ENCODE data around the gene ARFGAP2. TPM values are rescaled to one million over a fixed set of nuclear protein-coding genes. Genes with fewer than 3 reads are reported as not detected.

Gene ARFGAP2
- total RNA-seq, 4 donors from 2014 or later: 95.3 to 171 (median 119) TPM

GRCh38 chr11:47177846-47178245 is 1.2 kb upstream of the ARFGAP2 start:
- intact Hi-C loops (cut with DNase I): loop anchor here (5.0 to 10.0 kb wide), 2 partner anchors 79 to 177 kb away; partner anchors contain the start of genes MYBPC3 and NR1H3
- Histone ChIP-seq H3K27ac (peak overlapping the region; percentile 94 to 100 (median 99)), H3K27me3 (no peaks in the 10 kb centered on the region), H3K4me1 (peaks cover 26 to 54% (median 28%) of the 10 kb centered on the region in 3 donors), H3K9me3 (no peaks in the 10 kb centered on the region), H3K36me3 (peaks cover 8 to 79% (median 13%) of the 10 kb centered on the region in 3 donors), H3K4me3 (peak overlapping the region in 2 of 4 donors; percentile 83 to 95)
- no CpG with 5 or more reads among the region's 6 CpGs for WGBS, 2 donors
- DNase-seq: no peak
- TF ChIP-seq, protein P1, sequence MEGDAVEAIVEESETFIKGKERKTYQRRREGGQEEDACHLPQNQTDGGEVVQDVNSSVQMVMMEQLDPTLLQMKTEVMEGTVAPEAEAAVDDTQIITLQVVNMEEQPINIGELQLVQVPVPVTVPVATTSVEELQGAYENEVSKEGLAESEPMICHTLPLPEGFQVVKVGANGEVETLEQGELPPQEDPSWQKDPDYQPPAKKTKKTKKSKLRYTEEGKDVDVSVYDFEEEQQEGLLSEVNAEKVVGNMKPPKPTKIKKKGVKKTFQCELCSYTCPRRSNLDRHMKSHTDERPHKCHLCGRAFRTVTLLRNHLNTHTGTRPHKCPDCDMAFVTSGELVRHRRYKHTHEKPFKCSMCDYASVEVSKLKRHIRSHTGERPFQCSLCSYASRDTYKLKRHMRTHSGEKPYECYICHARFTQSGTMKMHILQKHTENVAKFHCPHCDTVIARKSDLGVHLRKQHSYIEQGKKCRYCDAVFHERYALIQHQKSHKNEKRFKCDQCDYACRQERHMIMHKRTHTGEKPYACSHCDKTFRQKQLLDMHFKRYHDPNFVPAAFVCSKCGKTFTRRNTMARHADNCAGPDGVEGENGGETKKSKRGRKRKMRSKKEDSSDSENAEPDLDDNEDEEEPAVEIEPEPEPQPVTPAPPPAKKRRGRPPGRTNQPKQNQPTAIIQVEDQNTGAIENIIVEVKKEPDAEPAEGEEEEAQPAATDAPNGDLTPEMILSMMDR (IDR thresholded peaks at IDR 0.05): no peak
- no peak for TF ChIP-seq POLR2A (IDR thresholded peaks at IDR 0.05)

DNA sequence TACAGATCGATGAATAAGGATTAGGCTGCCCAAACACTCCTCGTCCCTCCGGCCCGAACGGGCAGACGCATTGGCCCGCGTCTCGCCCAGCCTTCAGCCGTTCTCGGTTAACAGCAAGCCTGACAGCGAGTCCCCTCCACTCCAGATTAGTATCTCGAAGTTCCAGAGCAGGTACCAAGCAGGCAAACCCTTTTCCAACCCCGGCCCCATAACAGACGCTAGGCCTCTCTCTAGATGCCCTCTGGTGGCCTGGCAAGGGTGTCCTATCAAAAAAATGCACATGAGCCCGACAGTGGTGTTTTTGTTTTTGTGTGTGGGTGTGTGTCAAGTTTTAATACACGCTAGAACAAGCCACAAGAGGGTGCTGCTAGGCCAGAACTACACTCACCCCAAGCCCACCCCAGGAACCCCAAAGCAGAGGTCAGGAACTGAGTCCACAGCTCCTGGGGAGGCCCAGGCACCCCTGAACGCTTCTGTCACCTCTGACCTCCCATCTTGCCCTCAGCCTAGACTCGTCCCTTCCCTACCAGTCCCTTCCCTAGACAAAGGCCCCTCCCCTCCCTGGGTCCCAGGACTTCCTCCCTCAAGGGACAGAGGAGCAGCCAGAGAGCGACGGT is 658 bp upstream of the ARFGAP2 start:
- no peaks in the 10 kb centered on the region for H3K9me3 ChIP-seq
- H3K27me3 ChIP-seq: no peaks in the 10 kb centered on the region
- TF ChIP-seq POLR2A (IDR thresholded peaks at IDR 0.05): no peak
- TF ChIP-seq, protein P1 (IDR thresholded peaks at IDR 0.05): peak; percentile 59 to 86 (median 78)
- WGBS, 2 donors: no CpG with 5 or more reads among the region's 21 CpGs
- H3K4me3 ChIP-seq: peak overlapping the region; percentile 83 to 95 (median 88)
- intact Hi-C loops (cut with DNase I): loop anchor here (5.0 to 10.0 kb wide), 2 partner anchors 80 to 177 kb away; partner anchors contain the start of genes MYBPC3 and NR1H3
- peaks cover 8 to 79% (median 15%) of the 10 kb centered on the region in 3 donors for H3K36me3 ChIP-seq
- H3K27ac ChIP-seq: peak overlapping the region; percentile 94 to 100 (median 99)
- no peak for DNase-seq
- peaks cover 30 to 56% (median 33%) of the 10 kb centered on the region in 3 donors for H3K4me1 ChIP-seq

- Histone ChIP-seq H3K4me1 (peaks cover 45 to 71% (median 45%) of the 10 kb centered on the region in 3 donors), H3K27ac (peak overlapping the region; percentile 94 to 100 (median 99)), H3K4me3 (peak overlapping the region; percentile 83 to 95 (median 88)), H3K27me3 (no peaks in the 10 kb centered on the region), H3K9me3 (no peaks in the 10 kb centered on the region), H3K36me3 (peaks cover 8 to 77% (median 16%) of the 10 kb centered on the region in 3 donors)
- intact Hi-C loops (cut with DNase I): loop anchor here (5.0 to 10.0 kb wide), 2 partner anchors 81 to 179 kb away; partner anchors contain the start of genes MYBPC3 and NR1H3
- TF ChIP-seq, protein P1 (IDR thresholded peaks at IDR 0.05): no peak
- TF ChIP-seq POLR2A (IDR thresholded peaks at IDR 0.05): no peak
- 18 to 36% methylated on average over 11 of the region's 14 CpGs for WGBS, 2 donors
- DNase-seq: no peak
Measured at GRCh38 chr11:47175746-47176327, 842 bp downstream of the ARFGAP2 start.

- TF ChIP-seq, protein P1 (IDR thresholded peaks at IDR 0.05): no peak
- TF ChIP-seq POLR2A (IDR thresholded peaks at IDR 0.05): no peak
- Histone ChIP-seq H3K4me3 (no peak overlapping the region), H3K27me3 (no peaks in the 10 kb centered on the region), H3K27ac (peak overlapping the region; percentile 54 to 80 (median 64)), H3K36me3 (peaks cover 14 to 77% (median 41%) of the 10 kb centered on the region in 3 donors), H3K9me3 (no peaks in the 10 kb centered on the region), H3K4me1 (peaks cover 43 to 66% (median 44%) of the 10 kb centered on the region in 3 donors)
- no peak for DNase-seq
- 54 to 73% methylated on average over 4 to 5 of the region's 6 CpGs for WGBS, 2 donors
- intact Hi-C loops (cut with DNase I): loop anchor here (10.0 kb wide), 1 partner anchor 182 kb away; the partner anchor contains the start of gene MYBPC3
Measured at GRCh38 chr11:47172740-47173336, 3.8 kb downstream of the ARFGAP2 start.

Measured in esophagus squamous epithelium (tissue), 5 donors.